ENCODE measurements around the gene GIMAP8. TPM values are rescaled to one million over a fixed set of nuclear protein-coding genes. Genes with fewer than 3 reads are reported as not detected.

The GIMAP8 gene
- total RNA-seq, 1 experiment from 2014 or later = not detected

DNA sequence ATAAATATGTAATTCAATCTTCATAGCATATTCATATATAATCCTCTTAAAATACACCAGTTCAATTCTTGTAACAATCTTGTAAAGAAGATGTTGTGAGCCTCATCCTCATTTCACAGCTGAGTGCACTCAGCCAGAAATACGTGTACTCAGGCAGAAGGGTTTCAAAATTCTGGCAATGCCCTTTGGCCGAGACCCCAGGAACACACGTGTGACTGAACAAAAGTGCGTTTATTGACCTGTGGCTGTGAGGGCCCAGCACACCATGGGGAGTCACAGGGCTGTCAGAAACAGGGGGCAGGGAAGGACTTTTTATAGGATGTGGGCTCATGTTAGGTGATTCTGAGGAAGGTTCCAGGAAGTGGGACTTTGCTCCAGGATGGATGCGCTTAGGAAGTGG, 21.5 kb downstream of the GIMAP8 start:
- Histone ChIP-seq H3K18ac (ENCODE audit: insufficient read length, low read depth, low read length) (no peak overlapping the region), H3K4me2 (ENCODE audit: insufficient read depth, insufficient read length, low read length) (no peak overlapping the region), H3K14ac (ENCODE audit: insufficient read depth, low read length) (no peak overlapping the region), H2BK120ac (ENCODE audit: low read depth, low read length, poor library complexity, severe bottlenecking) (no peak overlapping the region), H2BK5ac (ENCODE audit: insufficient read length, low read length) (no peak overlapping the region), H2AFZ (ENCODE audit: low read length) (no peak overlapping the region), H3K27me3 (ENCODE audit: insufficient read depth, low read length) (no peaks in the 10 kb centered on the region), H4K5ac (ENCODE audit: insufficient read length, low read depth, low read length) (no peak overlapping the region), H3K23ac (ENCODE audit: insufficient read length, low read depth, low read length) (no peak overlapping the region), H3K27ac (ENCODE audit: insufficient read length, low read depth, low read length) (no peak overlapping the region), H2BK15ac (ENCODE audit: low read depth, low read length) (no peak overlapping the region), H4K8ac (replicated peaks; ENCODE audit: insufficient read length, low read depth, low read length) (no peak overlapping the region), H3K56ac (ENCODE audit: insufficient read length, low read depth, low read length) (no peak overlapping the region), H3K79me1 (ENCODE audit: insufficient read depth, low read depth, low read length, poor library complexity, severe bottlenecking) (no peaks in the 10 kb centered on the region), H4K20me1 (ENCODE audit: control insufficient read depth, insufficient read depth, insufficient read length) (no peaks in the 10 kb centered on the region), H3K9ac (ENCODE audit: extremely low read depth, insufficient read length, low read length) (no peak overlapping the region), H2BK12ac (ENCODE audit: insufficient read length, low read depth, low read length) (no peak overlapping the region), H3K4me1 (ENCODE audit: insufficient read depth, low read length) (no peaks in the 10 kb centered on the region), H3K23me2 (ENCODE audit: insufficient read length, low read depth, low read length, poor library complexity, severe bottlenecking) (no peaks in the 10 kb centered on the region), H3K9me3 (ENCODE audit: control insufficient read depth, low read depth, low read length) (no peaks in the 10 kb centered on the region), H3K79me2 (ENCODE audit: insufficient read depth, low read length) (no peaks in the 10 kb centered on the region), H4K91ac (ENCODE audit: insufficient read length, low read depth, low read length) (no peak overlapping the region), H2BK20ac (ENCODE audit: low read depth, low read length, poor library complexity, severe bottlenecking) (no peak overlapping the region), H3T11ph (ENCODE audit: low read length) (no peak overlapping the region), H2AK5ac (ENCODE audit: insufficient read length, low read length) (no peak overlapping the region), H3K4ac (ENCODE audit: low read depth, low read length) (no peak overlapping the region)
- Mint-ChIP-seq H3K9me3 (peaks cover 0 to 2% of the 10 kb centered on the region in 2 experiments; a peak in 2 of 5 replicates), H3K4me1 (peaks cover 0 to 5% of the 10 kb centered on the region in 2 experiments; a peak in 2 of 4 replicates), H3K27me3 (ENCODE audit: low read depth) (peaks cover 80% of the 10 kb centered on the region), H3K36me3 (ENCODE audit: insufficient read depth in 1 of 3, low read depth in 3 of 3) (no peaks in the 10 kb centered on the region), H3K27ac (no peak overlapping the region), H3K4me3 (no peak overlapping the region)
- WGBS (ENCODE audit: extremely low coverage, insufficient read length, low lambda C conversion rate) = no CpG with 5 or more reads among the region's 5 CpGs
- TF ChIP-seq, protein P1, sequence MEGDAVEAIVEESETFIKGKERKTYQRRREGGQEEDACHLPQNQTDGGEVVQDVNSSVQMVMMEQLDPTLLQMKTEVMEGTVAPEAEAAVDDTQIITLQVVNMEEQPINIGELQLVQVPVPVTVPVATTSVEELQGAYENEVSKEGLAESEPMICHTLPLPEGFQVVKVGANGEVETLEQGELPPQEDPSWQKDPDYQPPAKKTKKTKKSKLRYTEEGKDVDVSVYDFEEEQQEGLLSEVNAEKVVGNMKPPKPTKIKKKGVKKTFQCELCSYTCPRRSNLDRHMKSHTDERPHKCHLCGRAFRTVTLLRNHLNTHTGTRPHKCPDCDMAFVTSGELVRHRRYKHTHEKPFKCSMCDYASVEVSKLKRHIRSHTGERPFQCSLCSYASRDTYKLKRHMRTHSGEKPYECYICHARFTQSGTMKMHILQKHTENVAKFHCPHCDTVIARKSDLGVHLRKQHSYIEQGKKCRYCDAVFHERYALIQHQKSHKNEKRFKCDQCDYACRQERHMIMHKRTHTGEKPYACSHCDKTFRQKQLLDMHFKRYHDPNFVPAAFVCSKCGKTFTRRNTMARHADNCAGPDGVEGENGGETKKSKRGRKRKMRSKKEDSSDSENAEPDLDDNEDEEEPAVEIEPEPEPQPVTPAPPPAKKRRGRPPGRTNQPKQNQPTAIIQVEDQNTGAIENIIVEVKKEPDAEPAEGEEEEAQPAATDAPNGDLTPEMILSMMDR (conservative IDR thresholded peaks at IDR 0.05) = no peak
- DNase-seq = no peak

All from H9 (cell line).